Hepatocyte (in vitro differentiated cells): Measurements from ENCODE around the gene COG4.

Source experiments
- EZH2 ChIP-seq: fragments of 200-600 bp; sonication (generic); IDR thresholded peaks from 2 replicates; pipeline ENCODE4 v1.6.1; 2016; ENCODE audit warnings: antibody characterized with exemption, mild to moderate bottlenecking, borderline replicate concordance
- EZH2phosphoT487 ChIP-seq: fragments of 200-600 bp; sonication (generic); IDR thresholded peaks from one replicate; pipeline ENCODE4 v1.6.1; 2018; ENCODE audit warnings: antibody characterized with exemption, mild to moderate bottlenecking, low read depth, moderate library complexity; ENCODE audit not compliant: unreplicated experiment, severe bottlenecking
- TF ChIP-seq, protein P1 (sequence below): fragments of 200-600 bp; sonication (generic); IDR thresholded peaks from 2 replicates; pipeline ENCODE4 v1.5.1; 2016; ENCODE audit warnings: antibody characterized with exemption, mild to moderate bottlenecking; ENCODE audit not compliant: poor library complexity

DNA sequence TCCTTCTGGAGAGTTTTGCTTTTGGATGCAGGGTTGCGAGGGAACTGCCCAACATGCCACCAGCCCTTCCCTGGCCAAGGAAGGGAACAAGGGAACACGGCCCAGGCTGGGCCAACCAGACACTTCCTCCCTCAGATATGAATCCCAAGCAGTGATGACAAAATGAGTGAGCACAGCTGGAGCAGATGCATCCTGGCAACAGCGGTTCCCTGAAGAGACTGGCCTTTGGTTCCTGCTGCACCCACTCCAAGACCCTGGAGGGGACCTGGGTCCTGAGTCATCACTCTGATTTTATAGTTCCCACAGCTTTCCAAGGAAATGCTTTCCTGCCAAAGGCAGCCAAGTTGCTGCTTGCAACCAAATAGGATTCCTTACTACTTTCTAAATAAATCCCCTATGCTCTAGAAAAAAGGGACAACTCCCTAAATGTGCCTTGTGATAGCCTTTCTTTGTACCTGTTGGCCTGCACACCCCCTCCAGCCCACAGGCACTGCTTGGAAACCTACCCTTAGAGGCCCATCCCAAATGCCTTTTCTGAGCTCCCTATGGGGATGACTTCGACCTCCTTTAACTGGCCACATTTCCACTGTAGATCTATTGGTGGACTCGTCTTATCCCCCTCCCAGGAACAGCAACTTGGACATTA lies 89.8 kb downstream of the COG4 start:
- TF ChIP-seq, protein P1, sequence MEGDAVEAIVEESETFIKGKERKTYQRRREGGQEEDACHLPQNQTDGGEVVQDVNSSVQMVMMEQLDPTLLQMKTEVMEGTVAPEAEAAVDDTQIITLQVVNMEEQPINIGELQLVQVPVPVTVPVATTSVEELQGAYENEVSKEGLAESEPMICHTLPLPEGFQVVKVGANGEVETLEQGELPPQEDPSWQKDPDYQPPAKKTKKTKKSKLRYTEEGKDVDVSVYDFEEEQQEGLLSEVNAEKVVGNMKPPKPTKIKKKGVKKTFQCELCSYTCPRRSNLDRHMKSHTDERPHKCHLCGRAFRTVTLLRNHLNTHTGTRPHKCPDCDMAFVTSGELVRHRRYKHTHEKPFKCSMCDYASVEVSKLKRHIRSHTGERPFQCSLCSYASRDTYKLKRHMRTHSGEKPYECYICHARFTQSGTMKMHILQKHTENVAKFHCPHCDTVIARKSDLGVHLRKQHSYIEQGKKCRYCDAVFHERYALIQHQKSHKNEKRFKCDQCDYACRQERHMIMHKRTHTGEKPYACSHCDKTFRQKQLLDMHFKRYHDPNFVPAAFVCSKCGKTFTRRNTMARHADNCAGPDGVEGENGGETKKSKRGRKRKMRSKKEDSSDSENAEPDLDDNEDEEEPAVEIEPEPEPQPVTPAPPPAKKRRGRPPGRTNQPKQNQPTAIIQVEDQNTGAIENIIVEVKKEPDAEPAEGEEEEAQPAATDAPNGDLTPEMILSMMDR, result no peak
- TF ChIP-seq EZH2phosphoT487, result no peak
- TF ChIP-seq EZH2, result no peak
